Glomerular endothelial cell (primary cell): ENCODE measurements around the gene FABP3. TPM values are rescaled to one million over a fixed set of nuclear protein-coding genes. Genes with fewer than 3 reads are reported as not detected.

Experiments used
- DNase-seq: peaks from one replicate; pipeline ENCODE4 v3.0.0-alpha.2; 2011; ENCODE audit warnings: low read depth, low spot score; ENCODE audit errors: extremely low read depth
- total RNA-seq: library from RNA; depleted of rRNA; stranded (reverse); fragments of >200 nt; gene quantifications from 2 replicates; pipeline ENCODE4 v1.2.3, GENCODE V29; 2015

The FABP3 gene
- total RNA-seq, 1 donor from 2014 or later = not detected

DNA sequence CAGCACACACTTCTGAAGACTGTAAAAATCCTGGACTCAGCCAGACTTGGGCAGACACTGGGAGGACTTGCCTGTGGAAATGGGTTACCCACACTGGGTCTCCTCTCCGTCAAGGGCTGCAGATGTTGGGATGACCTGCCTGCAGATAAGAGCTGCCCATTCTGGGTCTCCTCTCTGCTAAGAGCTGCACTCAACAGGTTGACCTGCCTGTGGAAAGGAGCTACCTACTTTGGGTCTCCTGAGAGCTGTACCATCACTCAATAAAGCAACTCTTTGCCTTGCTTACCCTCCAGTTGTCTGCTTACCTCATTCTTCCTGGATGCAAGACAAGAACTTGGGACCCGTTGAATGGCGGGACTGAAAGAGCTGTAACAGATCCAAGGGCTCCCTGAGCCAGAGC is 47.9 kb downstream of the FABP3 start:
- DNase-seq = no peak

DNA sequence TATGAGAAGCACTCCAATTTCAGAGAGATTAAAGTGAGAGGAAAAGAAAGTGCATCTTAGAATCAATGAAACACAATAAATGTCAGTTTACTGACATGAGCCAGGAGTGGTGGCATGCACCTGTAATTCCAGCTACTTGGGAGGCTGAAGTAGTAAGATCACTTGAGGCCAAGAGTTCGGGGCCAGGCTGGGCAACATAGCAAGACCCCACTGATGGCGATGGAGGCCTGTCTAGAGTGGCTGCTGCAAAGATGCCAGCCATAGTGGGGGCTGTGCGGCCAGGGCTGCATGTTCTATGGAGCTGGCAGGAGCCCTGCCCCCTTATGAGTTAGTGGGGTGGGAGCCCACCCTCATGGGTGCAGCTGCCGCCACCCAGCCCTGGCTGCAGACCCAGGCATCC is 48.8 kb downstream of the FABP3 start:
- no peak for DNase-seq

DNA sequence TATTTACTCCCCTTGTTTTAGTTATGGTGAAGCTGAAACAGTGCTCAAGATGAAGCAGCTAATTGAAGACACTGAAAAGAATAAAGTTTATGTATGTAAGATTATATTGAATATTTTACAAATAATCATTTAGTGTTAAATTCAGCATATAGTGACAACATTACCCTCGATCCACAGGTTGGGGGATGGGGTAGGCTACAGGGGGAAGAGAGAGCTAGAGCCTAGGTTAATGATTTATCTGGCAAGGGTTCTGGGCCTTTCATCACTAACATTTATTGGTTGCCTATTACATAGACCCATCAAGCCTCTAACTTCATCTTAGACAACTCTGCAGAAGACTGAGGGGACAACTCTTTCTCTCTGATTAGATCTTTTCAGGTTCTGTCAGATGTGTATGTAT is 54.7 kb downstream of the FABP3 start:
- DNase-seq = no peak

DNA sequence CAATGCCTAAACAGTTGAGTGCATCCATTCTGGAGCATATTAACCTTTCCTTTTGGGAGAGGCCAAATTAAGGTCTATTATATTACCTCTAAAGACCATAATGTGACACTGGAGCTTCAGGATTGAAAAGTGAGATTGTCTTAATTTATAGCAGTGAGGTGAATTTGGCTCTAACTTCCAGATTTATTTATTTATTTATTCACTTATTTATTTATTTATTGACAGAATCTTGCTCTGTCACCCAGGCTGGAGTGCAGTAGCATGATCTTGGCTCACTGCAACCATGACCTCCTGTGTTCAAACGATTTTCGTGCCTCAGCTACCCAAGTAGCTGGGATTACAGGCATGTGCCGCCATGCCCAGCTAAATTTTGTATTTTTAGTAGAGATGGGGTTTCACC is 57.0 kb downstream of the FABP3 start:
- no peak for DNase-seq

Other genes with a start within 250 kb of the FABP3 start
- gene NKAIN1, start 133.2 kb downstream of the FABP3 start, total RNA-seq = 0.15 TPM in 1 of 2 replicates, not detected in the other
- gene SNRNP40, start 76.3 kb downstream of the FABP3 start, total RNA-seq = 58.5 and 64.4 TPM in 2 replicates
- gene ZCCHC17, start 76.0 kb downstream of the FABP3 start, total RNA-seq = 28.2 and 44.0 TPM in 2 replicates
- gene SERINC2, start 40.1 kb upstream of the FABP3 start, total RNA-seq = 38.4 and 43.5 TPM in 2 replicates
- 286 and 412 TPM in 2 replicates for gene TINAGL1, start 203.4 kb upstream of the FABP3 start, total RNA-seq
- 0.58 and 1.3 TPM in 2 replicates for gene HCRTR1, start 244.6 kb upstream of the FABP3 start, total RNA-seq